Neural progenitor cell (in vitro differentiated cells): ENCODE measurements around the gene ZC3H12A.

ENCODE experiments used
- EZH2 ChIP-seq: fragments of 200-600 bp; sonication (generic); IDR thresholded peaks from 2 replicates; pipeline ENCODE4 v1.6.1; 2017; ENCODE audit warnings: antibody characterized with exemption, mild to moderate bottlenecking, moderate library complexity
- EZH2phosphoT487 ChIP-seq: fragments of 200-600 bp; sonication (generic); IDR thresholded peaks from 2 replicates; pipeline ENCODE4 v1.6.1; 2017; ENCODE audit warnings: antibody characterized with exemption
- TF ChIP-seq, protein P1 (sequence below): fragments of 200-600 bp; sonication (generic); IDR thresholded peaks from 2 replicates; pipeline ENCODE4 v1.5.1; 2017; ENCODE audit warnings: antibody characterized with exemption, mild to moderate bottlenecking

DNA sequence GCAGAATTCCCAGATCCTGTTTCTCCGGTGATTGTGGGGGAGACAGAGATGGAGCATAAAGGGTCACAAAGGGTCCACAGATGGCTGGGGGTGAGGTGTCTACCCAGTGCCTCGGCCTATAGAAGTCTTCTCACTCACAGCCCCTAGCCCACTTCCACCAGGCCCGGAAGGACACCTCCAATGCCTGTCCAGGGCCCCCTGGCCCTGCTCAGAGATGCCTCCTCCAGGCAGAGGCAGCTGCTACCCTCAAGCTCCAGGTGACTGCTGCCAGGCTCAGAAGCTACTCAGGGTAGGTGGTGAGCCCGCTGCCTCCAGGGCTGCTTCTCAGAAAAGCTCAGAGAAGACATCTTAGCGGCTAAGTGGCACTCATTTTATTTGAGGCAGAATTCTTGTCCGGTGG lies 22.0 kb upstream of the ZC3H12A start:
- TF ChIP-seq, protein P1, sequence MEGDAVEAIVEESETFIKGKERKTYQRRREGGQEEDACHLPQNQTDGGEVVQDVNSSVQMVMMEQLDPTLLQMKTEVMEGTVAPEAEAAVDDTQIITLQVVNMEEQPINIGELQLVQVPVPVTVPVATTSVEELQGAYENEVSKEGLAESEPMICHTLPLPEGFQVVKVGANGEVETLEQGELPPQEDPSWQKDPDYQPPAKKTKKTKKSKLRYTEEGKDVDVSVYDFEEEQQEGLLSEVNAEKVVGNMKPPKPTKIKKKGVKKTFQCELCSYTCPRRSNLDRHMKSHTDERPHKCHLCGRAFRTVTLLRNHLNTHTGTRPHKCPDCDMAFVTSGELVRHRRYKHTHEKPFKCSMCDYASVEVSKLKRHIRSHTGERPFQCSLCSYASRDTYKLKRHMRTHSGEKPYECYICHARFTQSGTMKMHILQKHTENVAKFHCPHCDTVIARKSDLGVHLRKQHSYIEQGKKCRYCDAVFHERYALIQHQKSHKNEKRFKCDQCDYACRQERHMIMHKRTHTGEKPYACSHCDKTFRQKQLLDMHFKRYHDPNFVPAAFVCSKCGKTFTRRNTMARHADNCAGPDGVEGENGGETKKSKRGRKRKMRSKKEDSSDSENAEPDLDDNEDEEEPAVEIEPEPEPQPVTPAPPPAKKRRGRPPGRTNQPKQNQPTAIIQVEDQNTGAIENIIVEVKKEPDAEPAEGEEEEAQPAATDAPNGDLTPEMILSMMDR = no peak
- no peak for TF ChIP-seq EZH2phosphoT487
- TF ChIP-seq EZH2 = no peak
